K562 (cell line): ENCODE results near the gene GATAD2B. TPM values are rescaled to one million over a fixed set of nuclear protein-coding genes. Genes with fewer than 3 reads are reported as not detected.

Experiments used
- E4F1 ChIP-seq: fragments of 250-450 bp; sonication (Bioruptor Pico); IDR thresholded peaks from 2 replicates; pipeline ENCODE4 v1.5.0; 2021; ENCODE audit warnings: mild to moderate bottlenecking, borderline replicate concordance
- ERF ChIP-seq: fragments of 450-650 bp; formaldehyde crosslinking; IDR thresholded peaks from 2 replicates; pipeline ENCODE4 v1.4.0; 2020; ENCODE audit warnings: mild to moderate bottlenecking, mixed read lengths
- ETV6 ChIP-seq, 3 experiments: fragments of 150-350 bp in 1 of 3; sonication (generic) in 1 of 3; formaldehyde crosslinking in 1 of 3; IDR thresholded peaks; 2 replicates each; pipeline versions ENCODE4 v1.6.1 to v1.8.0; 2014 to 2022; ENCODE audit warnings: borderline replicate concordance in 2 of 3, low read depth in 2 of 3, antibody characterized with exemption in 1 of 3, low read length in 1 of 3, mild to moderate bottlenecking in 1 of 3, missing genetic modification reagents in 1 of 3
- HNRNPL ChIP-seq: fragments of 200-400 bp; formaldehyde crosslinking; IDR thresholded peaks from 2 replicates; pipeline ENCODE4 v1.6.1; 2017; ENCODE audit warnings: low read depth, mild to moderate bottlenecking, low read length
- KAT2B ChIP-seq: IDR thresholded peaks from one replicate; pipeline ENCODE4 v1.6.1; 2012; ENCODE audit warnings: low read depth, mild to moderate bottlenecking, control low read depth, inconsistent platforms, low read length, moderate library complexity
- MCM5 ChIP-seq: fragments of 450-650 bp; IDR thresholded peaks from 2 replicates; pipeline ENCODE4 v1.6.1; 2016; ENCODE audit warnings: low read depth
- NCOA6 ChIP-seq: fragments of 450-650 bp; IDR thresholded peaks from 2 replicates; pipeline ENCODE4 v1.6.1; 2017; ENCODE audit warnings: mild to moderate bottlenecking
- NFATC3 ChIP-seq: fragments of 450-650 bp; IDR thresholded peaks from 2 replicates; pipeline ENCODE4 v1.6.1; 2017; ENCODE audit warnings: mild to moderate bottlenecking
- PTRF ChIP-seq: fragments of 450-650 bp; IDR thresholded peaks from 2 replicates; pipeline ENCODE4 v1.6.1; 2016; ENCODE audit warnings: mild to moderate bottlenecking, missing genetic modification characterization, missing compliant biosample characterization
- PTTG1 ChIP-seq: fragments of 450-650 bp; IDR thresholded peaks from 2 replicates; pipeline ENCODE4 v1.6.1; 2016; ENCODE audit warnings: low read depth, mild to moderate bottlenecking, missing genetic modification characterization, missing compliant biosample characterization
- RBM34 ChIP-seq: fragments of 200-400 bp; formaldehyde crosslinking; IDR thresholded peaks from 2 replicates; pipeline ENCODE4 v1.6.1; 2018; ENCODE audit warnings: low read length, borderline replicate concordance; ENCODE audit not compliant: insufficient read depth
- SIRT6 ChIP-seq: IDR thresholded peaks from one replicate; pipeline ENCODE4 v1.6.1; 2012; ENCODE audit warnings: low read depth, mild to moderate bottlenecking, control low read depth, inconsistent platforms, low read length, moderate library complexity
- TFAP4 ChIP-seq: sonication (generic); formaldehyde crosslinking; IDR thresholded peaks from 2 replicates; pipeline ENCODE4 v1.8.0; 2022; ENCODE audit warnings: missing genetic modification reagents, mild to moderate bottlenecking, moderate library complexity, borderline replicate concordance
- XRCC3 ChIP-seq: fragments of 450-650 bp; IDR thresholded peaks from 2 replicates; pipeline ENCODE4 v1.6.1; 2017; ENCODE audit warnings: mild to moderate bottlenecking, moderate library complexity
- YBX1 ChIP-seq: fragments of 450-650 bp; IDR thresholded peaks from 2 replicates; pipeline ENCODE4 v1.7.1; 2016; ENCODE audit warnings: mild to moderate bottlenecking
- ZC3H4 ChIP-seq: sonication (generic); formaldehyde crosslinking; IDR thresholded peaks from 2 replicates; pipeline ENCODE4 v1.9.0; 2021; ENCODE audit warnings: missing genetic modification reagents, borderline replicate concordance
- ZNF134 ChIP-seq: fragments of 250-450 bp; sonication (Bioruptor Pico); conservative IDR thresholded peaks from 2 replicates; pipeline ENCODE4 v1.4.0; 2020
- ZNF311 ChIP-seq: fragments of 250-450 bp; sonication (Bioruptor Pico); IDR thresholded peaks from 2 replicates; pipeline ENCODE4 v1.4.0; 2020; ENCODE audit warnings: mild to moderate bottlenecking, moderate library complexity
- polyA plus RNA-seq, 8 experiments: library from polyadenylated mRNA; depleted of rRNA in 4 of 8; stranded (reverse) in 5 of 8; unstranded in 3 of 8; fragments of >200 nt; fragmentation: Nextera tagmentation in 2 of 8; fragmentation: Illumina TruSeq in 1 of 8; extraction: Ambion mirVana in 2 of 8; extraction: Trizol in 1 of 8; gene quantifications; 2 replicates each; pipeline versions ENCODE4 v1.2.1 to v1.2.3, GENCODE V29; 2011 to 2014; ENCODE audit warnings: inconsistent platforms in 1 of 8, missing spikeins in 1 of 8
- total RNA-seq, 7 experiments: library from RNA; depleted of rRNA in 6 of 7; stranded (reverse); fragments of >200 nt in 6 of 7; fragmentation: Illumina TruSeq in 2 of 7; extraction: Trizol in 2 of 7; gene quantifications; 2 replicates each; pipeline versions ENCODE4 v1.2.1 to v1.2.3, GENCODE V29; 2011 to 2021; ENCODE audit warnings: low replicate concordance in 1 of 7
- TF ChIP-seq, protein P1 (sequence below): sonication (generic); formaldehyde crosslinking; IDR thresholded peaks from 2 replicates; pipeline ENCODE4 v1.8.0; 2023; ENCODE audit warnings: mild to moderate bottlenecking, missing genetic modification reagents

GATAD2B gene
- total and polyA plus RNA-seq, 9 of the 15 experiments (the other 6 are each of a cell fraction or from before 2014, with no cell fraction given), result 1.5 to 40.2 (median 4.9) TPM

- no peak for TF ChIP-seq ZNF134 (CRISPR knock-in tag)
- TF ChIP-seq ZNF311, result no peak
- no peak for TF ChIP-seq KAT2B
- TF ChIP-seq ZC3H4, result no peak
- TF ChIP-seq ERF, result no peak
- TF ChIP-seq PTTG1 (tag), result no peak
- TF ChIP-seq RBM34, result no peak
- peak; percentile 77; the same call in 1 of the 2 replicates for TF ChIP-seq TFAP4
- TF ChIP-seq ETV6 (IDR thresholded peaks at IDR 0.05; ENCODE audit: borderline replicate concordance in 1 of 2, low read depth in 2 of 2, low read length in 1 of 2), result no peak; a peak in 1 of 4 replicates
- TF ChIP-seq ETV6 (CRISPR knock-in tag; IDR thresholded peaks at IDR 0.05; ENCODE audit: borderline replicate concordance), result no peak
- TF ChIP-seq PTRF (tag), result no peak
- TF ChIP-seq NCOA6, result no peak
- TF ChIP-seq XRCC3, result no peak
- no peak for TF ChIP-seq E4F1 (CRISPR knock-in tag)
- TF ChIP-seq SIRT6, result no peak
- no peak for TF ChIP-seq YBX1
- TF ChIP-seq MCM5, result no peak
- TF ChIP-seq, protein P1, sequence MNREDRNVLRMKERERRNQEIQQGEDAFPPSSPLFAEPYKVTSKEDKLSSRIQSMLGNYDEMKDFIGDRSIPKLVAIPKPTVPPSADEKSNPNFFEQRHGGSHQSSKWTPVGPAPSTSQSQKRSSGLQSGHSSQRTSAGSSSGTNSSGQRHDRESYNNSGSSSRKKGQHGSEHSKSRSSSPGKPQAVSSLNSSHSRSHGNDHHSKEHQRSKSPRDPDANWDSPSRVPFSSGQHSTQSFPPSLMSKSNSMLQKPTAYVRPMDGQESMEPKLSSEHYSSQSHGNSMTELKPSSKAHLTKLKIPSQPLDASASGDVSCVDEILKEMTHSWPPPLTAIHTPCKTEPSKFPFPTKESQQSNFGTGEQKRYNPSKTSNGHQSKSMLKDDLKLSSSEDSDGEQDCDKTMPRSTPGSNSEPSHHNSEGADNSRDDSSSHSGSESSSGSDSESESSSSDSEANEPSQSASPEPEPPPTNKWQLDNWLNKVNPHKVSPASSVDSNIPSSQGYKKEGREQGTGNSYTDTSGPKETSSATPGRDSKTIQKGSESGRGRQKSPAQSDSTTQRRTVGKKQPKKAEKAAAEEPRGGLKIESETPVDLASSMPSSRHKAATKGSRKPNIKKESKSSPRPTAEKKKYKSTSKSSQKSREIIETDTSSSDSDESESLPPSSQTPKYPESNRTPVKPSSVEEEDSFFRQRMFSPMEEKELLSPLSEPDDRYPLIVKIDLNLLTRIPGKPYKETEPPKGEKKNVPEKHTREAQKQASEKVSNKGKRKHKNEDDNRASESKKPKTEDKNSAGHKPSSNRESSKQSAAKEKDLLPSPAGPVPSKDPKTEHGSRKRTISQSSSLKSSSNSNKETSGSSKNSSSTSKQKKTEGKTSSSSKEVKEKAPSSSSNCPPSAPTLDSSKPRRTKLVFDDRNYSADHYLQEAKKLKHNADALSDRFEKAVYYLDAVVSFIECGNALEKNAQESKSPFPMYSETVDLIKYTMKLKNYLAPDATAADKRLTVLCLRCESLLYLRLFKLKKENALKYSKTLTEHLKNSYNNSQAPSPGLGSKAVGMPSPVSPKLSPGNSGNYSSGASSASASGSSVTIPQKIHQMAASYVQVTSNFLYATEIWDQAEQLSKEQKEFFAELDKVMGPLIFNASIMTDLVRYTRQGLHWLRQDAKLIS (CRISPR knock-in tag), result peak; percentile 68; the same call in 1 of the 2 replicates
- TF ChIP-seq NFATC3, result no peak
- peak; percentile 76; the same call in 1 of the 2 replicates for TF ChIP-seq HNRNPL
Measured at GRCh38 chr1:153783233-153784190, 139.3 kb downstream of the GATAD2B start (continued).
